G401 (cell line): ENCODE results near the gene SCML1. TPM values are rescaled to one million over a fixed set of nuclear protein-coding genes. Genes with fewer than 3 reads are reported as not detected.
"Not testable (repeated sequence)": the region's sequence is repeated elsewhere in the genome, so short reads cannot be mapped to it uniquely, and the experiment has no call there.

Source experiments
- DNase-seq: peaks from one replicate; pipeline ENCODE4 v3.0.0-alpha.2; 2015; ENCODE audit warnings: low spot score
- in situ Hi-C: cut with HindIII; loops from 2 replicates; pipeline ENCODE4 v1.10.0; 2016; ENCODE audit warnings: low sequenced_read_pairs, mixed read lengths
- total RNA-seq: library from RNA; depleted of rRNA; stranded (reverse); fragments of >200 nt; shearing (Covaris generic); gene quantifications from 2 replicates; pipeline ENCODE4 v1.2.3, GENCODE V29; 2014; rRNA removed

Gene SCML1
- total RNA-seq, 1 experiment from 2014 or later = 0.03 TPM

DNA sequence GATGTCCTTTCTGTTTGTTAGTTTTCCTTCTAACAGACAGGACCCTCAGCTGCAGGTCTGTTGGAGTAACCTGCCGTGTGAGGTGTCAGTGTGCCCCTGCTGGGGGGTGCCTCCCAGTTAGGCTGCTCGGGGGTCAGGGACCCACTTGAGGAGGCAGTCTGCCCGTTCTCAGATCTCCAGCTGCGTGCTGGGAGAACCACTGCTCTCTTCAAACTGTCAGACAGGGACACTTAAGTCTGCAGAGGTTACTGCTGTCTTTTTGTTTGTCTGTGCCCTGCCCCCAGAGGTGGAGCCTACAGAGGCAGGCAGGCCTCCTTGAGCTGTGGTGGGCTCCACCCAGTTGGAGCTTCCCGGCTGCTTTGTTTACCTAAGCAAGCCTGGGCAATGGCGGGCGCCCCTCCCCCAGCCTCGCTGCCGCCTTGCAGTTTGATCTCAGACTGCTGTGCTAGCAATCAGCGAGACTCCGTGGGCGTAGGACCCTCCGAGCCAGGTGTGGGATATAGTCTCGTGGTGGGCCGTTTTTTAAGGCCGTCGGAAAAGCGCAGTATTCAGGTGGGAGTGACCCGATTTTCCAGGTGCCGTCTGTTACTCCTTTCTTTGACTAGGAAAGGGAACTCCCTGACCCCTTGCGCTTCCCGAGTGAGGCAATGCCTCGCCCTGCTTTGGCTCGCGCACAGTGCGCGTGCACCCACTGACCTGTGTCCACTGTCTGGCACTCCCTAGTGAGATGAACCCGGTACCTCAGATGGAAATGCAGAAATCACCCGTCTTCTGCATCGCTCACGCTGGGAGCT, 49.5 kb downstream of the SCML1 start:
- DNase-seq, in situ Hi-C loops: not testable (repeated sequence)

DNA sequence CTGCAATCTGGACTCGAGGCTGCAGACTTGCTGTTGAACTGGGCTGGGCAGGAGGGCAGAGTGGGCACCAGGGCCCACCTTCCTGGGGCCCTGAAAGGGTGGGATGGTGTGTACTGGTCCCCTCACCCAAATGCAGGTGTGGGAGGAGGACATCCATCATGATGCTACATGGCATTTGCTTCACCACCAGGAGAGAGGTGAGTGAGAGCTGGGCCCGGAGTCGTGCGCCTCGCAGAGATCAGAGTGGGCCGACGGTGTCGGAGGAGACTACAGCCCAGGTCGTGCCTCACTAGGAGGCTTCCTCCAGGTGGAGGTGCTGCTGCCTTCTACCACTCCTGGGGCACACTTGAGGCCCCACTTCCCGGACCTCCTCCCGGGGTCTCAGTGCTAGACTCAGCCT, 50.3 kb downstream of the SCML1 start:
- in situ Hi-C loops = no loop called here
- DNase-seq = no peak

DNA sequence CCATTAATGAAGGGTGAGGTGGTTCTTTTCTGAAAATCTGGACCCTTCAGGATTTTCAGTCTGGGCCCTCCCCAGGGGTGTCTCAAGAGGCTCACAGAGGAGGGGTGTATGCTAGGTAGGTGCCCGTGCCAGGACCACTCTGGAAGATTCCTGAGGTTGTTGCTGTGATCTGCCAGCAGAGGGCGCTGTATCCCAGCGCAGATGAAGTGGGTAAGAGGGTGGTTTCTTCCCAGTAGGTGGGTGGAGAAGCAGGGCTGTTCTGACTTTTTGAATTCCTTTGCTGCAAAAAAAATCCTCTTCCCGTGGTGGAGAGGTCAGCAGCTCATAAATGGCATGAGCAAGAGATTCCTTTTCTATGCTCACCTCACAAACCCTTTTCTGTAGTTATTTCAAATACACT, 51.1 kb downstream of the SCML1 start:
- DNase-seq = peak; percentile 51
- in situ Hi-C loops = no loop called here

DNA sequence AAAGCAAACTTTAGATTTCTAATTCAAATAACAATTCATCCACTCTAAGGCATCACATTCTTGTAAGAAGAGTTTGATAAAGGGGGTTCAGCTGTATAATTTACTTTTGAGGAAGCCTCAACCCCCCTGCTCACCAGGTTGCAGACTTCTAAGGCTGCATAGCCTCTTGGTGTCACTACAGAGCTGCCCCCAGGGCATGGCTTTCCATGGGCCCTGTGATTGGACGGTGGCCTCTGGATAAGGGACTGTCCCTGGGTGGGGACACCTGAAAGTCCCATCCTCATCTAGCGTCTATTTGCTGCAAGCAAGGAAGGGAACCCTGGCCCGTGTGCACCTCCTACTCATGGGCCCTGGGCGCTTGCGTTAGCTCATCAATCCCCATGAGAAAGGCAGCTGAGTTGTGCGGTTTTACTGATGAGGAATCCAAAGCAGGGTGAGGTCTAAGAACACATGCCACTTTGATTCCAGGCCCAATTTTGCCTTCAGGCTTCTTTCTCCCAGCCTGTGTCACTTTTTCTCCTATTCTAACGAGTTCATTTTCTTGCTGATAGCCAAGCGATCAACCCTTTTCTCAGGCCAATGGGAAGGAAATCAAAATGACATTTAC, 51.8 kb downstream of the SCML1 start:
- no peak for DNase-seq
- in situ Hi-C loops = no loop called here

DNA sequence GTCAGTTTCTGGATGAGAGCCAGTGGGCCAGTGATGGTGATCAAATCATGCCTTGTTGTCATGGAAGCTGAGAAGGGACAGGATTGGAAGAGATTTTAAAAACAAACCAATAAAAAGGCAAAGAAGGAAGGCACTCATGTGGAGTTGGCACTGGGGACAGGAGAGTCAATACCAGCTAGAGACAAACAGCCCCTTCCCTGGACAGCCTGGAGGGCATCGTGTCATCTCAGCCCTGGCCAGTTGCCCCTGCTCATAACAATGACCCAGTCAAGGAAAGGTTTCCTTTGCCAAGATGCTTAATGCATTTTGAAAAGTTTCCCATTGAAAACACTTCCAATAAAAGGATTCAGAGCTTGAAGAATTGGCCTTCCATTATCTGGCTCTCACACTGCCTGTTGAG, 55.5 kb downstream of the SCML1 start:
- in situ Hi-C loops = no loop called here
- peak; percentile 2 for DNase-seq

DNA sequence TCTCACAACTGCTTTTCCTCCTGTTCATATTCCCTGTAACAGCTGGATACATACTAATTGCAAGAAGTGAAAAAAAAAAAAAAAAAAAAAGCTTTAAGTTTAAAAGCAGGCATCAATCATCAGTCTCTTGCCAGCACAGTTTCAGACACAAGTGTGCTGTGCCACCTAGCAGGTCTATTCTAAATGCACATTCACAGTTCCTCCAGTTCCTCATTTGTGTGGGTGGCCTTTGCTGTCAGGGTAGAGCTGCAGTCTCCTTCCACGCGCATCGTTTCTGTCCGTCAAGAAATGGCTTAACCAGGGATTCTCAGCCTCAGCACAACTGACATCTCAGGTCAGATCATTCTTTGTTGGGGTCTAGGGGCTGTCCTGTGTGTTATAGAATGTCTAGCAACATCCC, 61.6 kb downstream of the SCML1 start:
- in situ Hi-C loops = no loop called here
- no peak for DNase-seq

DNA sequence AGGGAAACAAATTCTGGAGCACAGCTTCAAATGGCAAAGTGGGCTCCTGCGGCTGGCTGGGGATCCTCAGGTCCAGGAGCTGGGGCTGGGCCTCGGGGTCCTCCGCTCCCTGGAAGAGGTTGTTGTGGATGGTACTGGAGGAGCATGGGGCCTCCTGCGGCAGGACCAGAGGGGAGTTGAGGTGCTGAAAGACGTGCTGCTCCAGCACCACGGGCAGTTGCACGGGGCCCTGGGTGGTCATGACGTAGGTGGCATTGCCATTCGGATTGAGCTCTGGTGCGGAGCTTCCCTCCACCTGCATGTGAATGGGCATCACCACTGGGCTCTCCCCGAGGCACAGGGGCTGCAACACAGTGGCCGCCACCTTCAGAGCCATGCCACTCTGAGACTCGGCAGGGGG, 64.1 kb downstream of the SCML1 start:
- in situ Hi-C loops = no loop called here

DNA sequence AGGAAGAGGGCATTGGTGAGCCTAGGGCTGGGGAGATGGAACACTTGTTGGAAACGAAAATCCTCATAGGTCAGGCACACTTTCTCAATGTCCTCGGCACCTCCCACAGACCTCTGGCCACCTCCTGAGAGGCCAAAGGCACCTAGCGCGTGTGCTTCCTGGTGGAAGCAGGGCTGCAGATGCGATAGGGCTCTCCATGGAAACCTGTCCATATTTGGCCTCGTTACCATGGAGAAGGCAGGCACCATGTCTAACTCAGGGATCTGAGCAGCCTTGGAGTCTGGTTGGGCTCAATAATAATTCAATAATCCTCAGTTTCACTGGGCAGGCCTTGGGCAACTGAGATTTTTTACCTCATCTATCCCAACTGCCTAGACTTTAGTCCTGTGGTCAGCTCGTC, 65.5 kb downstream of the SCML1 start:
- no peak for DNase-seq
- in situ Hi-C loops = no loop called here

More for the DNA sequence above, 64.1 kb downstream of the SCML1 start:
- no peak for DNase-seq

DNA sequence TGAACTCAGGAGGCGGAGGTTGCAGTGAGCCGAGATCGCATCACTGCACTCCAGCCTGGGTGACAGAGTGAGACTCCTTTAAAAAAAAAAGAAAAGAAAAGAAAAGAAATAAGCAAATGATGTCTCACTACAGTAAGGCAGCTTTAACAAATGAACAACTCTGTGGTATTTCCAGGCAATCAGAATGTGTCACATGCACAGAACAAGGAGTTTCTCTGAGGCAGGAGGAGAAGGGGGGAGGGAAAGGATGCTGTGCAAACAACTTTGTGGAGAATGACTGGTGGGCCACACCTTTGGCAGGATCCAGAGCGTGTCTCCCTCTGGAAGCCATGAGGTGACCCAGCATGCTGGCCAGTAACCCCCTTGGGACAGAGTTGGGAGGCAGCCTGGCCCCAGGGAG, 66.2 kb downstream of the SCML1 start:
- in situ Hi-C loops = no loop called here
- DNase-seq = no peak

Other genes starting within 250 kb of the SCML1 start
- not detected in 2 replicates for gene RAI2, start 123.8 kb downstream of the SCML1 start, total RNA-seq